ENCODE results near the gene U2AF2.

U2AF2 gene

GRCh38 chr19:55643003-55643886 lies 11.6 kb upstream of the U2AF2 start, which contains the start of gene ZNF581:
Gene ZNF581, plus strand, starts transcription at chr19:55643649. Its CDS starts 923 bp downstream, at chr19:55644572.
- peak; percentile 44 to 71 for DNase-seq (ENCODE audit: low read depth in 2 of 2)

GRCh38 chr19:55643887-55644176 lies 11.0 kb upstream of the U2AF2 start:
- DNase-seq (ENCODE audit: low read depth in 2 of 2), result no peak

GRCh38 chr19:55644191-55644833 lies 10.5 kb upstream of the U2AF2 start:
- no peak for DNase-seq (ENCODE audit: low read depth in 2 of 2)

- DNase-seq (ENCODE audit: low read depth in 2 of 2), result no peak
Observed at GRCh38 chr19:55644842-55645511, 9.9 kb upstream of the U2AF2 start.

DNA sequence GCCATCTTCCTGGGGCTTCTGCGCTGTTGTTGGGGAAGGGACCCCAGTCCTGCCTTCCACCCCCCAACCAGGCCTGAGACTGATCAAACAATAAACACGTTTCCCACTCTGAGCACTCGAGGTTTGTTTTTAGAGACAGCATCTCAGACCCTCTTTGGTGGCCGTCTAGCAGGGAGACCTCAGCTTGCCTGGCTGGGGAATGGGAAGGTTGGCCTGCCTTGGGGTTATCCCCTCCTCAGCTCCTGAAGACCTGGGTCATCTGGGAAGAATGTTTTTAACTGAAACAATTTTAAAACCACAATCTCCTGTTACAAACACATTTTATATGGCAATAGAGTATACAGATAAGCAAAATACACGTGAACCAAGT lies 9.3 kb upstream of the U2AF2 start:
- no peak for DNase-seq (ENCODE audit: low read depth in 2 of 2)

DNA sequence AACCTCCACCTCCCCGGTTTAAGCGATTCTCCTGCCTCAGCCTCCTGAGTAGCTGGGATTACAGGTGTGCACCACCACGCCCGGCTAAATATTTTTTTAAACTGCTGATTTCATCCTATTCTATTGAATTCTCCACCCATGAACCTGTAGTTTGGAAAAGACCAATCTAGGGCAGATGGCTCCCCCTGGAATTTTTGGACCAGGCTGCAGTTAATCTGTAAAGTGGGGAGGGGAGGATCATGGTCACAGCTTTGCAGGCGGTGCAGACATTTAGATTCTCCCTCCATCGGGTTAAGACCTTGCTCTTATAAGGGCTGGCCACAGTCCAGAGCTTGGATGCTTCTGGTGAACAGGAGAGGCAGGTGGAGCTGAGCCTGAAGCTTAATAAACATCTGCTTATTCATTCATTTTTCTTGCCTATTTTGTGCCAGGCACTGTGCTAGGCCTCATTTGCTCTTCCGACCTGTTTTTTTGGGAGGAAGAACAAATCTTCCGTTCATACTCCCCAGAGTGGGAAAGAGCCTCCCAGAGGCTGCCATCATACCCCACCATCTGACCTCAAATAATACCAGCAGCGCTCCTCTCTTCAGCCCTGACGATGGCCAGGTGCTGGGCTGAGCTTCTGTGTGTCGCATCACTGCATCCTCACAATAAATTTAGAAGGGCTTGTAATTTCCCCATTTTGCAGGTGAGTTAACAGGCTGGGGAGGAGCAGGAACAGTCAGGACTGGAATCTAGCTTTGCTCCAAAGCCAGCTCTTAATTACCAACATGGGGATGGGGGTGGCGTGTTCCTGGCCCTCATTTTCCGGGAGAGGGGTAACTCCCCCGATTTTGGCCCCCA lies 7.7 kb upstream of the U2AF2 start:
- no peak for DNase-seq (ENCODE audit: low read depth in 2 of 2)

GRCh38 chr19:55647732-55648584 lies 6.9 kb upstream of the U2AF2 start, which contains the start of gene CCDC106:
Gene CCDC106, plus strand, starts transcription at chr19:55648212. Its CDS starts 835 bp downstream, at chr19:55649047.
- no peak for DNase-seq (ENCODE audit: low read depth in 2 of 2)

GRCh38 chr19:55648585-55649267 lies 6.1 kb upstream of the U2AF2 start:
- DNase-seq (ENCODE audit: low read depth in 2 of 2), result no peak

DNA sequence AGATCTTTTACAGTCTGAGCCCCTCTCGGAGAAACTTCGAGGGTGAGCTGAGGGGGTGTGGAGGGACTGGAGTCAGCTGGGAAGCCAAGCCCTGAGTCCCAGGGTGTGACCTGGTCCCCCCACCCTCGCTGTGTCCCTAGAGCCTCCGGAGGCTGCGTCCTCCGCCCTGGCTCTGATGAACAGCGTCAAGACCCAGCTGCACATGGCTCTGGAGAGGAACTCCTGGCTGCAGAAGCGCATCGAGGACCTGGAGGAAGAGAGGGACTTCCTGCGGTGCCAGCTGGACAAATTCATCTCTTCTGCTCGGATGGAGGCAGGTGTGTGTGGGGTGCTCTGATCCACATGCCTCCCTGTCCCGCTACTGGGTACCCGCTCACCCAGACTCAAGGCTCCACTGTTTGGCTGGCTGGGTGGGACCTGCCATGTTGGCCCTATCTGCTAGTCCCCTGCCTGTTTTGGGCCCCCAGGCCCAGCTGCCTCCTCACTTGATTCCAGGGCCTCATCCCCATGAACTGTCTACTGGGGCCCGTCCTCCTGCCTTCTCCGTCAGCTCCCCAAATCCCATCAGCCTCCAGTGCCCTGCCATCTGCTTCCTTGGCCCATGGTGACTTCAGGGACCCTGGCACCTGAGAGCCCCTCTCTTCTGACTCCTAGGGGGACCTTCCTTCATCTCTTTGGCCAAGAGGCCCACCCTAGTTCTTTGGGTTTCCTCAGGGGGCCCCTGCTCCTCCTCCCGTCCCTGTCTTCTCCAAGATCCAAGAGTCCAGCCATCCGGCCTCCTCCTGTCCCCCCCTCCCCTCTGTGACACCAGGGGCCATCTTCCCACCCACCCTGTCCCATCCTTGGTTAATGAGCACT lies 5.3 kb upstream of the U2AF2 start:
- no peak for DNase-seq (ENCODE audit: low read depth in 2 of 2)

GRCh38 chr19:55650126-55650557 lies 4.7 kb upstream of the U2AF2 start:
- DNase-seq (ENCODE audit: low read depth in 2 of 2), result no peak

DNA sequence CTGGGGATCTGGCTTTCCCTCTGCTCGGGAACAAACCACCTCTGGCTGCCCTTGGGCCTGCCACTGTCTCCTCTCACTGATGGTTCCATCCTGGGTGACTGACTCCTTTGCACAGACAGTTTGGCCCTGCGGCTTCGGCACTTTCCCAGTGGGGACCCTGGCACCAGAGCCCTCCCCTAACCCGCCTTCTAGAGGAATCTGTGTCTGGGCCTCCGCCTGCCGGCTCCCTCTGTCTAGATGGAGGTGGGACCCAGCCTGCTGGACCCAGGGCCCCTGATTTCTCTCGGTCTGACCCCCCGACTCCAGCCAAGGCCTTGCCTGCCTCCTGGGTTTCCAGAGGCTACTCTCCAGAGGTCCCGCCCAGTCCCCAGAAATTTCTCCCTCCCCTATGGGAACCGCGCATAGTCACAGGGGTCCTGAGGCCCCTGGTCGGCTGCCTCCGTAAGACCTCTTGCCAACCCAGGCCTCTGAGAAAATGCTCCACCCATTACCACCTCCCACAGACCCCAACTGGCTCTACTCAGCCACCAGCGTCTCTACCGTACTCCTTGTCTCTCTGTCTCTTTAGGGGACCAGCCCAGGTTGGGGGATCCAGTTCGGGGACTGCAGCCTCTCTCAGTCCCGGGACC lies 4.1 kb upstream of the U2AF2 start:
- DNase-seq (ENCODE audit: low read depth in 2 of 2), result no peak

- DNase-seq (ENCODE audit: low read depth in 2 of 2), result no peak
Observed at GRCh38 chr19:55651236-55651635, 3.6 kb upstream of the U2AF2 start.

DNA sequence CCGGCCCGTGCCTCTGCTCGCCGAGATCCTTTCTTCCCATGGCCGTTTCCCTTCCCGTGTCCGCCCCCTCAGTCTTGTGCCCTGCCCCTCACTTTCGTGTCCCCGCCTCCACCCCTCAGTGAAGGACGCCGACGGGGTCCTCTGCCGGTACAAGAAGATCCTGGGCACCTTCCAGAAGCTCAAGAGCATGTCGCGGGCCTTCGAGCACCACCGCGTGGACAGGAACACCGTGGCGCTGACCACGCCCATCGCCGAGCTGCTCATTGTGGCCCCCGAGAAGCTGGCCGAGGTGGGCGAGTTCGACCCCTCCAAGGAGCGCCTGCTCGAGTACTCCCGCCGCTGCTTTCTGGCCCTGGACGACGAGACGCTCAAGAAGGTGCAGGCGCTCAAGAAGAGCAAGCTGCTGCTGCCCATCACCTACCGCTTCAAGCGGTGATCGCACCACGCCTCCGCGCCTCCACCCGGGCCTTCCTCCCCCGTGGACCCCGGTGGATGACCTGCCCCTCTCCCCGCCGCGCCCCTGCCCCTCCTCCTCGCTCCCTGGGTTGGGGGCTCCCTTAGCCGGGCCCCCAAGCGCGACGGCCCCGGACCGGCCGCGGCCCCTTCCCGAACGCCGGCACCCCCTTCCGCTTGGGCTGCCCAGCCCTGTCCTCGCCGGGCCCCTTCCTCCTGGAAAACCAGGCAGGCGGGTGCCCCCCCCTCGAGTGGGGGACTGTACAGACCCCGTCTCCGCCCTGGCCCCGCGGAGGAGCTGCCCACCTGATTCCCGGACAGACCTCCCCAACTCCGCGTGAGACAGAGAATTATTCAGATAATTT lies 2.3 kb upstream of the U2AF2 start:
- no peak for DNase-seq (ENCODE audit: low read depth in 2 of 2)

GRCh38 chr19:55653651-55654322 lies 1.0 kb upstream of the U2AF2 start:
- peak; percentile 93 to 98 for DNase-seq (ENCODE audit: low read depth in 2 of 2)

GRCh38 chr19:55654323-55654867 lies 440 bp upstream of the U2AF2 start:
- DNase-seq (ENCODE audit: low read depth in 2 of 2), result peak; percentile 95 to 96

- DNase-seq (ENCODE audit: low read depth in 2 of 2), result no peak
Observed at GRCh38 chr19:55655648-55656040, 809 bp downstream of the U2AF2 start.

GRCh38 chr19:55656552-55656951 lies 1.7 kb downstream of the U2AF2 start:
- no peak for DNase-seq (ENCODE audit: low read depth in 2 of 2)

Data from stimulated activated CD4-positive, alpha-beta T cell treated with anti-CD3 and anti-CD28 coated beads, Interleukin-1b, Interleukin-23, amount 100 ng/mL, for 1 hour (primary cell).